ENCODE measurements around the gene KEAP1. TPM values are rescaled to one million over a fixed set of nuclear protein-coding genes. Genes with fewer than 3 reads are reported as not detected.

Gene KEAP1
- total and polyA plus RNA-seq, 7 donors, result 109 to 242 (median 199) TPM

- Histone ChIP-seq H3K36me3 (ENCODE audit: insufficient read depth in 1 of 2, low read depth in 1 of 2) (peaks cover 3 to 54% of the 10 kb centered on the region in 2 donors), H3K9me3 (no peaks in the 10 kb centered on the region), H3K4me3 (peak overlapping the region; percentile 28), H3K27me3 (ENCODE audit: insufficient read depth in 3 of 3, low read length in 2 of 3) (no peaks in the 10 kb centered on the region), H3K4me1 (peaks cover 52% of the 10 kb centered on the region), H3K27ac (no peak overlapping the region)
- intact Hi-C loops (cut with DNase I), result loop anchor here in 1 of 2 donors (5.0 kb wide), 1 partner anchor 68 kb away; the partner anchor contains the start of genes CDKN2D and KRI1
- ATAC-seq (no peak), DNase-seq (no peak)
- no peak for TF ChIP-seq CTCF (IDR thresholded peaks at IDR 0.05)
- WGBS, 3 donors, result 72 to 88% (median 77%) methylated on average over 24 of the region's 24 CpGs
Measured at GRCh38 chr19:10499550-10500246, 3.5 kb downstream of the KEAP1 start.

- intact Hi-C loops (cut with DNase I), result no loop called here
- no peak for DNase-seq
- peaks cover 3 to 76% of the 10 kb centered on the region in 2 donors for H3K36me3 ChIP-seq (ENCODE audit: insufficient read depth in 1 of 2, low read depth in 1 of 2)
- peak overlapping the region; percentile 22 for H3K4me3 ChIP-seq
- peak overlapping the region; percentile 41 for H3K27ac ChIP-seq
- H3K27me3 ChIP-seq (ENCODE audit: insufficient read depth in 3 of 3, low read length in 2 of 3), result no peaks in the 10 kb centered on the region
- peaks cover 52% of the 10 kb centered on the region for H3K4me1 ChIP-seq
- ATAC-seq, result no peak
- no peak for TF ChIP-seq CTCF (IDR thresholded peaks at IDR 0.05)
- 69 to 79% (median 74%) methylated on average over 4 of the region's 4 CpGs for WGBS, 3 donors
- H3K9me3 ChIP-seq, result no peaks in the 10 kb centered on the region
Measured at GRCh38 chr19:10497371-10497770, 5.8 kb downstream of the KEAP1 start.

- DNase-seq, result no peak
- Histone ChIP-seq H3K27ac (no peak overlapping the region), H3K4me1 (peaks cover 11% of the 10 kb centered on the region), H3K9me3 (no peaks in the 10 kb centered on the region), H3K4me3 (no peak overlapping the region), H3K27me3 (ENCODE audit: insufficient read depth in 3 of 3, low read length in 2 of 3) (no peaks in the 10 kb centered on the region), H3K36me3 (ENCODE audit: insufficient read depth in 1 of 2, low read depth in 1 of 2) (peaks cover 6 to 98% of the 10 kb centered on the region in 2 donors)
- no peak for TF ChIP-seq CTCF (IDR thresholded peaks at IDR 0.05)
- intact Hi-C loops (cut with DNase I), result no loop called here
- peak in 1 of 4 donors; percentile 18 for ATAC-seq
- 94 to 96% (median 94%) methylated on average over 43 of the region's 43 CpGs for WGBS, 3 donors
Measured at GRCh38 chr19:10491472-10492047, 11.6 kb downstream of the KEAP1 start.

- no peaks in the 10 kb centered on the region for H3K4me1 ChIP-seq
- DNase-seq (no peak), ATAC-seq (no peak)
- no peak overlapping the region for H3K27ac ChIP-seq
- no peak for TF ChIP-seq CTCF (IDR thresholded peaks at IDR 0.05)
- H3K4me3 ChIP-seq, result no peak overlapping the region
- H3K27me3 ChIP-seq (ENCODE audit: insufficient read depth in 3 of 3, low read length in 2 of 3), result no peaks in the 10 kb centered on the region
- 69 to 82% (median 74%) methylated on average over 13 of the region's 13 CpGs for WGBS, 3 donors
- intact Hi-C loops (cut with DNase I), result no loop called here
- H3K9me3 ChIP-seq, result no peaks in the 10 kb centered on the region
- H3K36me3 ChIP-seq (ENCODE audit: insufficient read depth in 1 of 2, low read depth in 1 of 2), result peaks cover 12 to 82% of the 10 kb centered on the region in 2 donors
Measured at GRCh38 chr19:10486551-10486950, 16.6 kb downstream of the KEAP1 start.

Measured in psoas muscle (tissue), 8 donors.